HPDE6-E6E7 (cell line): Measurements from ENCODE around the gene FBXL13.
"Not testable (repeated sequence)": the region's sequence is repeated elsewhere in the genome, so short reads cannot be mapped to it uniquely, and the experiment has no call there.

ENCODE experiments used
- DNase-seq: peaks from one replicate; pipeline ENCODE4 v3.0.0; 2011; ENCODE audit warnings: missing footprints; ENCODE audit errors: extremely low spot score

The FBXL13 gene

GRCh38 chr7:103074519-103075336 is at the start of gene FBXL13, which contains the start of gene ARMC10:
Gene FBXL13 (minus strand): TSS chr7:103074796.
Gene ARMC10 (plus strand): TSS chr7:103075140. CDS start chr7:103075273, 133 bp downstream.
- peak; percentile 86 for DNase-seq

- no peak for DNase-seq
These were observed 48.9 kb upstream of the FBXL13 start for GRCh38 chr7:103123529-103123928.

GRCh38 chr7:103121641-103122040 is 47.0 kb upstream of the FBXL13 start:
- no peak for DNase-seq

- no peak for DNase-seq
These were observed 45.8 kb upstream of the FBXL13 start for GRCh38 chr7:103120362-103120761.

- DNase-seq, result no peak
These were observed 45.2 kb upstream of the FBXL13 start for GRCh38 chr7:103119791-103120291.

- no peak for DNase-seq
These were observed 42.9 kb upstream of the FBXL13 start for GRCh38 chr7:103117465-103117864.

GRCh38 chr7:103116991-103117390 is 42.4 kb upstream of the FBXL13 start:
- DNase-seq, result no peak

GRCh38 chr7:103116511-103116910 is 41.9 kb upstream of the FBXL13 start:
- DNase-seq, result no peak

- DNase-seq, result no peak
These were observed 41.2 kb upstream of the FBXL13 start for GRCh38 chr7:103115771-103116170.

GRCh38 chr7:103114576-103115008 is 40.0 kb upstream of the FBXL13 start:
- DNase-seq, result no peak

- peak; percentile 49 for DNase-seq
These were observed 38.6 kb upstream of the FBXL13 start for GRCh38 chr7:103113164-103113563.

- not testable (repeated sequence) for DNase-seq
These were observed 32.1 kb upstream of the FBXL13 start for GRCh38 chr7:103106703-103107070.

- no peak for DNase-seq
These were observed 31.6 kb upstream of the FBXL13 start for GRCh38 chr7:103106005-103106702.

GRCh38 chr7:103101543-103101942 is 26.9 kb upstream of the FBXL13 start:
- DNase-seq, result no peak

- DNase-seq, result no peak
These were observed 25.8 kb upstream of the FBXL13 start for GRCh38 chr7:103100348-103100747.

GRCh38 chr7:103097041-103097440 is 22.4 kb upstream of the FBXL13 start:
- DNase-seq, result no peak

GRCh38 chr7:103095558-103095957 is 21.0 kb upstream of the FBXL13 start:
- DNase-seq, result not testable (repeated sequence)

GRCh38 chr7:103094102-103094501 is 19.5 kb upstream of the FBXL13 start:
- DNase-seq, result no peak

GRCh38 chr7:103093429-103093828 is 18.8 kb upstream of the FBXL13 start:
- no peak for DNase-seq

GRCh38 chr7:103092321-103092720 is 17.7 kb upstream of the FBXL13 start:
- DNase-seq, result not testable (repeated sequence)

GRCh38 chr7:103083210-103083609 is 8.6 kb upstream of the FBXL13 start:
- DNase-seq, result no peak

GRCh38 chr7:103082497-103082896 is 7.9 kb upstream of the FBXL13 start:
- no peak for DNase-seq

GRCh38 chr7:103080923-103081322 is 6.3 kb upstream of the FBXL13 start:
- no peak for DNase-seq
